IPS DF 4.7 (cell line): ENCODE measurements around the gene CC2D1A.
"Not testable (repeated sequence)": the region's sequence is repeated elsewhere in the genome, so short reads cannot be mapped to it uniquely, and the experiment has no call there.

Experiments
- DNase-seq: peaks from one replicate; pipeline ENCODE4 v3.0.0-alpha.2; 2013; ENCODE audit warnings: low spot score; ENCODE audit errors: extremely low read depth

CC2D1A gene

GRCh38 chr19:13906521-13906904 is 512 bp downstream of the CC2D1A start:
- no peak for DNase-seq

- DNase-seq = no peak
These were observed 909 bp downstream of the CC2D1A start for GRCh38 chr19:13906910-13907309.

- no peak for DNase-seq
These were observed 2.7 kb downstream of the CC2D1A start for GRCh38 chr19:13908674-13909073.

GRCh38 chr19:13909430-13909829 is 3.4 kb downstream of the CC2D1A start:
- DNase-seq = no peak

- DNase-seq = no peak
These were observed 7.4 kb downstream of the CC2D1A start for GRCh38 chr19:13913352-13913751.

GRCh38 chr19:13914777-13915176 is 8.8 kb downstream of the CC2D1A start:
- no peak for DNase-seq

GRCh38 chr19:13917888-13918406 is 11.9 kb downstream of the CC2D1A start:
- no peak for DNase-seq

GRCh38 chr19:13918726-13919411 is 12.9 kb downstream of the CC2D1A start:
- DNase-seq = no peak

GRCh38 chr19:13920524-13920923 is 14.5 kb downstream of the CC2D1A start:
- no peak for DNase-seq

GRCh38 chr19:13920940-13921747 is 15.1 kb downstream of the CC2D1A start:
- no peak for DNase-seq

- DNase-seq = not testable (repeated sequence)
These were observed 16.1 kb downstream of the CC2D1A start for GRCh38 chr19:13922118-13922517.

- no peak for DNase-seq
These were observed 17.4 kb downstream of the CC2D1A start for GRCh38 chr19:13923194-13923987.

GRCh38 chr19:13926010-13926409 is 20.0 kb downstream of the CC2D1A start:
- DNase-seq = no peak

- no peak for DNase-seq
These were observed 20.7 kb downstream of the CC2D1A start for GRCh38 chr19:13926715-13927114.

- DNase-seq = no peak
These were observed 23.3 kb downstream of the CC2D1A start for GRCh38 chr19:13929340-13929739.

GRCh38 chr19:13929956-13930355 is 24.0 kb downstream of the CC2D1A start:
- no peak for DNase-seq

GRCh38 chr19:13930402-13930801 is 24.4 kb downstream of the CC2D1A start:
- DNase-seq = no peak

GRCh38 chr19:13931391-13932148 is 25.6 kb downstream of the CC2D1A start:
- DNase-seq = no peak

- DNase-seq = no peak
These were observed 26.2 kb downstream of the CC2D1A start for GRCh38 chr19:13932149-13932637.

- no peak for DNase-seq
These were observed 27.0 kb downstream of the CC2D1A start for GRCh38 chr19:13932911-13933393.

- no peak for DNase-seq
These were observed 28.7 kb downstream of the CC2D1A start for GRCh38 chr19:13934785-13935109.
